Progenitor cell of endocrine pancreas (in vitro differentiated cells): ENCODE data around the gene CBLB. TPM values are rescaled to one million over a fixed set of nuclear protein-coding genes. Genes with fewer than 3 reads are reported as not detected.

ENCODE experiments used
- DNase-seq: peaks from one replicate; pipeline ENCODE4 v3.0.0; 2021; ENCODE audit warnings: low spot score; ENCODE audit not compliant: unreplicated experiment
- H3K27ac Mint-ChIP-seq: 2 replicates; pipeline ENCODE4 v1.8.0; 2021; ENCODE audit warnings: mild to moderate bottlenecking, moderate library complexity, mixed read lengths
- H3K27me3 Mint-ChIP-seq: 2 replicates; pipeline ENCODE4 v1.8.0; 2021; ENCODE audit warnings: mixed read lengths
- H3K36me3 Mint-ChIP-seq: 2 replicates; pipeline ENCODE4 v1.8.0; 2022; ENCODE audit warnings: mixed read lengths; ENCODE audit not compliant: insufficient read depth
- H3K4me1 Mint-ChIP-seq: 2 replicates; pipeline ENCODE4 v1.8.0; 2021; ENCODE audit warnings: low read depth, mixed read lengths
- H3K4me3 Mint-ChIP-seq: 2 replicates; pipeline ENCODE4 v1.8.0; 2021; ENCODE audit warnings: low read depth, mild to moderate bottlenecking, moderate library complexity, mixed read lengths
- H3K9me3 Mint-ChIP-seq: 2 replicates; pipeline ENCODE4 v1.8.0; 2021; ENCODE audit warnings: low read depth, mixed read lengths
- CTCF ChIP-seq: fragments of 200-600 bp; sonication (generic); IDR thresholded peaks from one replicate; pipeline ENCODE4 v1.5.0; 2021; ENCODE audit warnings: antibody characterized with exemption, mild to moderate bottlenecking; ENCODE audit not compliant: unreplicated experiment
- total RNA-seq: library from RNA; stranded (reverse); gene quantifications from 2 replicates; pipeline ENCODE4 v1.2.1, GENCODE V29; 2021

The CBLB gene
- total RNA-seq, 1 donor from 2014 or later, result 64.1 TPM

- H3K4me1 Mint-ChIP-seq, result peaks cover 5% of the 10 kb centered on the region
- H3K27me3 Mint-ChIP-seq, result no peaks in the 10 kb centered on the region
- H3K36me3 Mint-ChIP-seq, result peaks cover 1% of the 10 kb centered on the region
These were observed 36.0 kb upstream of the CBLB start for GRCh38 chr3:105904678-105905284.

GRCh38 chr3:105904251-105904650, 35.4 kb upstream of the CBLB start:
- TF ChIP-seq CTCF, result no peak
- no peak for DNase-seq
- H3K27ac Mint-ChIP-seq, result no peak overlapping the region
- no peaks in the 10 kb centered on the region for H3K27me3 Mint-ChIP-seq
- H3K9me3 Mint-ChIP-seq, result peaks cover 3% of the 10 kb centered on the region
- H3K4me1 Mint-ChIP-seq, result peaks cover 5% of the 10 kb centered on the region
- H3K36me3 Mint-ChIP-seq, result peaks cover 1% of the 10 kb centered on the region
- no peak overlapping the region for H3K4me3 Mint-ChIP-seq

More at GRCh38 chr3:105904678-105905284, 36.0 kb upstream of the CBLB start:
- H3K4me3 Mint-ChIP-seq, result no peak overlapping the region
- no peak for TF ChIP-seq CTCF
- no peak for DNase-seq
- H3K27ac Mint-ChIP-seq, result no peak overlapping the region
- H3K9me3 Mint-ChIP-seq, result peaks cover 3% of the 10 kb centered on the region

- no peak overlapping the region for H3K27ac Mint-ChIP-seq
- DNase-seq, result no peak
- H3K4me1 Mint-ChIP-seq, result peaks cover 9% of the 10 kb centered on the region
- no peak for TF ChIP-seq CTCF
- H3K27me3 Mint-ChIP-seq, result no peaks in the 10 kb centered on the region
- H3K36me3 Mint-ChIP-seq, result peaks cover 1% of the 10 kb centered on the region
- peaks cover 3% of the 10 kb centered on the region for H3K9me3 Mint-ChIP-seq
- no peak overlapping the region for H3K4me3 Mint-ChIP-seq
These were observed 30.7 kb upstream of the CBLB start for GRCh38 chr3:105899516-105899915.

GRCh38 chr3:105891101-105891500, 22.3 kb upstream of the CBLB start:
- no peaks in the 10 kb centered on the region for H3K27me3 Mint-ChIP-seq
- H3K4me1 Mint-ChIP-seq, result no peaks in the 10 kb centered on the region
- no peak overlapping the region for H3K27ac Mint-ChIP-seq
- no peak for TF ChIP-seq CTCF
- no peak for DNase-seq
- no peak overlapping the region for H3K4me3 Mint-ChIP-seq
- no peaks in the 10 kb centered on the region for H3K9me3 Mint-ChIP-seq
- no peaks in the 10 kb centered on the region for H3K36me3 Mint-ChIP-seq

- Mint-ChIP-seq H3K27ac (no peak overlapping the region), H3K36me3 (no peaks in the 10 kb centered on the region), H3K4me3 (no peak overlapping the region), H3K9me3 (no peaks in the 10 kb centered on the region), H3K4me1 (peaks cover 4% of the 10 kb centered on the region), H3K27me3 (no peaks in the 10 kb centered on the region)
- TF ChIP-seq CTCF, result no peak
- no peak for DNase-seq
These were observed 20.1 kb upstream of the CBLB start for GRCh38 chr3:105888621-105889579.
